Ovary (tissue), 3 donors: Measurements from ENCODE around the gene ERN1.

Experiments used
- CTCF ChIP-seq, 3 donors: fragments of 450-650 bp in 2 of 3; fragments of 200-600 bp in 1 of 3; IDR thresholded peaks; one replicate each; pipeline versions ENCODE4 v1.5.1 to v1.8.0; 2016 to 2022; ENCODE audit warnings: antibody characterized with exemption in 3 of 3, mild to moderate bottlenecking in 1 of 3
- POLR2A ChIP-seq: fragments of 450-650 bp; IDR thresholded peaks from one replicate; pipeline ENCODE4 v1.6.1; 2017; ENCODE audit warnings: antibody characterized with exemption, mild to moderate bottlenecking, moderate library complexity
- donor health status: DM: no; HTN: no; CAD: no.

GRCh38 chr17:64145751-64146417 lies 15.9 kb upstream of the ERN1 start:
- TF ChIP-seq CTCF (IDR thresholded peaks at IDR 0.05) (peak in 2 of 3 donors; percentile 9 to 23), POLR2A (peak; percentile 97)
